HepG2 (cell line): ENCODE data around the gene CDC42EP1. TPM values are rescaled to one million over a fixed set of nuclear protein-coding genes. Genes with fewer than 3 reads are reported as not detected.

Experiments
- DDIT3 ChIP-seq: sonication (generic); formaldehyde crosslinking; IDR thresholded peaks from 2 replicates; pipeline ENCODE4 v1.4.0; 2020; ENCODE audit warnings: mild to moderate bottlenecking, missing genetic modification reagents
- MEIS1 ChIP-seq: sonication (generic); formaldehyde crosslinking; IDR thresholded peaks from 2 replicates; pipeline ENCODE4 v1.9.0; 2021; ENCODE audit warnings: mild to moderate bottlenecking, missing genetic modification reagents, moderate library complexity, borderline replicate concordance
- NFKBIZ ChIP-seq: IDR thresholded peaks from 2 replicates; pipeline ENCODE4 v1.6.1; 2018; ENCODE audit warnings: missing genetic modification reagents, missing compliant biosample characterization
- PRMT3 ChIP-seq: sonication (generic); formaldehyde crosslinking; IDR thresholded peaks from 2 replicates; pipeline ENCODE4 v1.8.1; 2022; ENCODE audit warnings: low read depth, mild to moderate bottlenecking, moderate library complexity, missing genetic modification reagents, borderline replicate concordance
- SALL1 ChIP-seq: sonication (generic); formaldehyde crosslinking; IDR thresholded peaks from 2 replicates; pipeline ENCODE4 v1.8.0; 2022; ENCODE audit warnings: mild to moderate bottlenecking, missing genetic modification reagents
- TFE3 ChIP-seq: IDR thresholded peaks from 2 replicates; pipeline ENCODE4 v1.6.1; 2016
- ZBTB43 ChIP-seq: sonication (generic); formaldehyde crosslinking; conservative IDR thresholded peaks from 2 replicates; pipeline ENCODE4 v1.4.0; 2020; ENCODE audit warnings: missing genetic modification reagents
- ZFP90 ChIP-seq: sonication (generic); formaldehyde crosslinking; IDR thresholded peaks from 2 replicates; pipeline ENCODE4 v1.8.0; 2022; ENCODE audit warnings: missing genetic modification reagents, mild to moderate bottlenecking, inconsistent platforms, borderline replicate concordance
- ZNF101 ChIP-seq: sonication (generic); formaldehyde crosslinking; IDR thresholded peaks from 2 replicates; pipeline ENCODE4 v1.4.0; 2020; ENCODE audit warnings: mild to moderate bottlenecking, low read depth, missing genetic modification reagents, borderline replicate concordance
- ZNF17 ChIP-seq: sonication (generic); formaldehyde crosslinking; IDR thresholded peaks from 2 replicates; pipeline ENCODE4 v1.5.0; 2020; ENCODE audit warnings: mild to moderate bottlenecking, missing genetic modification reagents
- ZNF407 ChIP-seq: sonication (generic); formaldehyde crosslinking; IDR thresholded peaks from one replicate; pipeline ENCODE4 v1.5.1; 2020; ENCODE audit warnings: mild to moderate bottlenecking, missing genetic modification reagents; ENCODE audit errors: not compliant biosample characterization
- ZNF614 ChIP-seq: IDR thresholded peaks from 2 replicates; pipeline ENCODE4 v1.6.1; 2018; ENCODE audit warnings: missing biosample characterization, missing genetic modification reagents, inconsistent platforms, borderline replicate concordance
- ZSCAN20 ChIP-seq: sonication (generic); formaldehyde crosslinking; IDR thresholded peaks from 2 replicates; pipeline ENCODE4 v1.4.0; 2020; ENCODE audit warnings: missing genetic modification reagents, mild to moderate bottlenecking, borderline replicate concordance
- ZSCAN5A ChIP-seq: sonication (generic); formaldehyde crosslinking; IDR thresholded peaks from 2 replicates; pipeline ENCODE4 v1.8.0; 2022; ENCODE audit warnings: mild to moderate bottlenecking, missing genetic modification reagents, borderline replicate concordance
- polyA plus RNA-seq, 8 experiments: library from polyadenylated mRNA; depleted of rRNA in 3 of 8; stranded (reverse) in 7 of 8; unstranded in 1 of 8; fragments of >200 nt; fragmentation: Illumina TruSeq in 4 of 8; extraction: Trizol in 4 of 8; gene quantifications; 2 replicates each; pipeline versions ENCODE4 v1.2.1 to v1.2.3, GENCODE V29; 2011 to 2016; ENCODE audit warnings: low read depth in 4 of 8, missing spikeins in 1 of 8, mixed read lengths in 1 of 8; ENCODE audit not compliant: insufficient read depth in 1 of 8
- total RNA-seq, 5 experiments: library from RNA; depleted of rRNA; stranded (reverse); fragments of >200 nt; fragmentation: Illumina TruSeq; extraction: Trizol; gene quantifications; 2 replicates each; pipeline ENCODE4 v1.2.3, GENCODE V29; 2016; ENCODE audit warnings: low read depth in 1 of 5

The CDC42EP1 gene
- total and polyA plus RNA-seq, 2 of the 13 experiments (the other 11 are each of a cell fraction or from before 2014, with no cell fraction given): 17.1 to 29.5 TPM

GRCh38 chr22:37538590-37539357 is 21.5 kb upstream of the CDC42EP1 start (continued):
- TF ChIP-seq ZNF407 (CRISPR knock-in tag): peak; percentile 28
- TF ChIP-seq ZBTB43 (CRISPR knock-in tag): no peak
- TF ChIP-seq ZNF101 (CRISPR knock-in tag): no peak
- TF ChIP-seq NFKBIZ (CRISPR knock-in tag): no peak
- TF ChIP-seq DDIT3: no peak
- TF ChIP-seq PRMT3 (CRISPR knock-in tag): no peak
- TF ChIP-seq SALL1: peak; percentile 91
- peak; percentile 76; the same call in 1 of the 2 replicates for TF ChIP-seq MEIS1
- TF ChIP-seq ZNF614 (CRISPR knock-in tag): peak; percentile 39; the same call in 1 of the 2 replicates
- TF ChIP-seq TFE3 (CRISPR knock-in tag): no peak
- TF ChIP-seq ZFP90 (CRISPR knock-in tag): 0 out of 2 replicates have a peak, but pooled peaks have one; percentile 39
- TF ChIP-seq ZSCAN5A: no peak
- TF ChIP-seq ZSCAN20: no peak
- TF ChIP-seq ZNF17 (CRISPR knock-in tag): no peak
